Stimulated activated CD8-positive, alpha-beta memory T cell treated with anti-CD3 and anti-CD28 coated beads, Interleukin-15, amount 100 ng/mL, for 1 hour (primary cell): Measurements from ENCODE around the gene BAIAP2L2.
"Not testable (repeated sequence)": the region's sequence is repeated elsewhere in the genome, so short reads cannot be mapped to it uniquely, and the experiment has no call there.

ENCODE experiments used
- DNase-seq: peaks from one replicate; pipeline ENCODE4 v3.0.0-alpha.2; 2020; ENCODE audit warnings: low read depth

Gene BAIAP2L2, protein sequence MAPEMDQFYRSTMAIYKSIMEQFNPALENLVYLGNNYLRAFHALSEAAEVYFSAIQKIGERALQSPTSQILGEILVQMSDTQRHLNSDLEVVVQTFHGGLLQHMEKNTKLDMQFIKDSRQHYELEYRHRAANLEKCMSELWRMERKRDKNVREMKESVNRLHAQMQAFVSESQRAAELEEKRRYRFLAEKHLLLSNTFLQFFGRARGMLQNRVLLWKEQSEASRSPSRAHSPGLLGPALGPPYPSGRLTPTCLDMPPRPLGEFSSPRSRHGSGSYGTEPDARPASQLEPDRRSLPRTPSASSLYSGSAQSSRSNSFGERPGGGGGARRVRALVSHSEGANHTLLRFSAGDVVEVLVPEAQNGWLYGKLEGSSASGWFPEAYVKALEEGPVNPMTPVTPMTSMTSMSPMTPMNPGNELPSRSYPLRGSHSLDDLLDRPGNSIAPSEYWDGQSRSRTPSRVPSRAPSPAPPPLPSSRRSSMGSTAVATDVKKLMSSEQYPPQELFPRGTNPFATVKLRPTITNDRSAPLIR

DNA sequence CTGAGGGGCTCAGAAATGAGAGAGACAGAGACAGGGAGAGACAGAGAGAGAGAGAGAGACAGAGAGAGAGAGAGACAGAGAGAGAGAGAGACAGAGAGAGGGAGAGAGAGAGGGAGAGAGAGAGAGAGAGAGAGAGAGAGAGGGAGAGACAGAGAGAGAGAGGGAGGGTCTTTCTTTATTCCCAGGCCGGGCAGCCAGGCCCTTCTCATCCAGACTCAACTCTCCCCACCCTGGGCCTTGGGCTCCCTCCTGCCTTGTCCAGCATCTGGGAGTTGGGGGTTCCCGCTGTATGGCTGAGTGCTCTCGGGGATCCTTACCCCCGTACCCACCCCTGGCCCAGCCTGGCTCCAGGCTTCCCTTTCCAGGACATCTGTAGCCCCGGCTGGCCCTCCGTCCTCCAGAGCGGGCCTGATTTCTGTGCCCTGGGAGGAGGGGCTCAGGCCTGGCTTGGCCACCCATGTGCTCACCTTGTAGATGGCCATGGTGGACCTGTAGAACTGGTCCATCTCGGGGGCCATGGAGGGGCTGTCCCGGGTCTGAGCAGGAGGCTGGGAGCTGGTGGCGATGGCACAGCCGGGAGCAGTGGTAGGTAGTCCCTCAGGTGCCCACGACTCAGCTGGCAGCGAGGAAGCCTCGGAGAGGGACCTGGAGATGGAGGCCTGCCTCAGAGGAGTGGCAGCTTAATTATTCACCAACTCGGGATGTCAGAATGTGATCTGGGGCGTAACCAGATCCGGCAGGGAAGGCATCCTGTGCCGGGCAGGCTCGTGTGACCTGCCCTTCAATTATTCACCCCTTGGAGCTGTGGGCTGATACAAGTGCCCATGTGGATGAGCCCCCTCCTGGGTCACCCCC lies at the start of gene BAIAP2L2:
Gene BAIAP2L2 (minus strand): TSS at position 677 of the 855 bp plus-strand sequence. CDS start 159 bp downstream, at position 518.
- DNase-seq = no peak

GRCh38 chr22:38155703-38156102 lies 45.2 kb upstream of the BAIAP2L2 start:
- DNase-seq = no peak

DNA sequence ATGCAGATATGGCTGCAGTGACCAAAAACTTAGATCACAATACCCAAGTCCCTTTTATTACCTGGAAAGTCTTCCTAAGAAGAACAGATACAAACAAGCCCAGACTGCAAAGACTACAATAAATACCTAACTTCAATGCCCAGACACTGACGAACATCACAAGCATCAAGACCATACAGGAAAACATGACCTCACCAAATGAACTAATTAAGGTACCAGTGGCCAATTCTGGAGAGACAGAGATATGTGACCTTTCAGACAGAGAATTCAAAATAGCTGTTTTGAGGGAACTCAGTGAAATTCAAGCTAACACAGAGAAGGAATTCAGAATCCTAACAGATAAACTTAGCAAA lies 44.1 kb upstream of the BAIAP2L2 start:
- not testable (repeated sequence) for DNase-seq

GRCh38 chr22:38153821-38154562 lies 43.5 kb upstream of the BAIAP2L2 start:
- no peak for DNase-seq

GRCh38 chr22:38151126-38151500 lies 40.6 kb upstream of the BAIAP2L2 start:
- no peak for DNase-seq

DNA sequence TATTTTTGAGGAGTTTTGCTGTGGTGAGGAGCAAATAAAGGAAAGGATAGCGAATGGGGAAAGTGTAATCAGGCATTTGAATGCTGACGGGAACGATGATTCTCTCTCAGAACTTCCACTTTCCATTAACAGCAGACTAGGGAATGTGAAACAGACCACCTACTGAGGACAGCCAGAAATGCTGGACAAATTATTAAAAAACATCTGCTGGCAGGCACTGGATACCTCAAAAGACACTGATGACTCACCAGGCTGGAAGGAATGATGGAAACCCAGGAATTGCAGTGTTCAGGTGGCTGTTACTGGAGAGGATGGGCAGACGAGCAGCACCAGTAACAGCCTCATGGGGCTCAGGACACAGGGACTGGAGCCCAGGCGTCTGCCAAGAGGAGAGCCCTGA lies 37.8 kb upstream of the BAIAP2L2 start:
- no peak for DNase-seq

DNA sequence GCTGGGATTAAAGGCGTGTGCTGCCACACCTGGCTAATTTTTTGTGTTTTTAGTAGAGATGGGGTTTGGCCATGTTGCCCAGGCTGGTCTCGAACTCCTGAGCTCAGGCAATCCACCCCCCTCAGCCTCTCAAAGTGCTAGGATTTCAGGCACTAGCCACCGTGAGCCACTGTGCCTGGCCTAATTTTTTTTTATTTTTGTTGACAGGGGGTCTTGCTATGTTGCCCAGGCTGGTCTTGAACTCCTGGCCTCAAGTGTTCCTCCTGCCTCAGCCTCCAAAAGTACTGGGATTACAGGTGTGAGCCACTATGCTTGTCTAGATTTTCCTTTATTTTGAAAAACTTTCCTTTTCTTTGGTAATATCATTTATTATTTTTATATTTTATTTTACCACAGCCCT lies 35.7 kb upstream of the BAIAP2L2 start:
- DNase-seq = not testable (repeated sequence)

GRCh38 chr22:38144025-38144405 lies 33.5 kb upstream of the BAIAP2L2 start:
- DNase-seq = no peak

- no peak for DNase-seq
Measured at GRCh38 chr22:38142606-38143005, 32.1 kb upstream of the BAIAP2L2 start.

DNA sequence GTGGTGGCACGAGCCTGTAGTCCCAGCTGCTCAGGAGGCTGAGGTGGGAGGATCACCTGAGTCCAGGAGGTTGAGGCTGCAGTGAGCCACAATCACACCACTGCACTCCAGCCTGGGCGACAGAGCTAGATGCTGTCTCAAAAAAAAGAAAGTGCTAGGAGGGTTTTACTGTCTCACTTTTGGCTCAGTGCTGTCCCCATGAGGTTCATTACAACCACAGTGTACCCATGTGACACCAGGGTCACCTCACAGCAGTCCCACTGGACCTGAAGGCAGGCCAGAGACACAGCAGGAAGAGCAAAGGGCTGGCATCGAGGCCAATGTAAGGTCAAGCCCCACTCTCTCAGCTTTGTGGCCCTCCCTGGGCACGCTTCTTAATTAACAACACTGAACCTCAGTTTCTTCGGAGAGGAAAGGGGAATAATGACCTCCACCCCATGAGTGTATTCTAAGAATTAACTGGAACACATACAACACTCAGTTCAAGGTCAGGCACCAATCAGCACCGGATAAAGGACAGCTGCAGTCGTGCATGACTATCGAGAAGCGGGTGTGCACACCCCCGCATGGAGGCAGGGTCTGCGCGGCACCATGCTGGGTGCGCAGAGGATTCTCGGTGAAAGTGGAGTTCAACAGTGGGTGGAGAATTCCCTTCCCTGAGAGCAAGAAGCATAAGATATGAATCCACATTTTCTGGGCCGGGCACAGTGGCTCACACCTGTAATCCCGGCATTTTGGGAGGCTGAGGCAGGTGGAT lies 30.9 kb upstream of the BAIAP2L2 start:
- DNase-seq = no peak

DNA sequence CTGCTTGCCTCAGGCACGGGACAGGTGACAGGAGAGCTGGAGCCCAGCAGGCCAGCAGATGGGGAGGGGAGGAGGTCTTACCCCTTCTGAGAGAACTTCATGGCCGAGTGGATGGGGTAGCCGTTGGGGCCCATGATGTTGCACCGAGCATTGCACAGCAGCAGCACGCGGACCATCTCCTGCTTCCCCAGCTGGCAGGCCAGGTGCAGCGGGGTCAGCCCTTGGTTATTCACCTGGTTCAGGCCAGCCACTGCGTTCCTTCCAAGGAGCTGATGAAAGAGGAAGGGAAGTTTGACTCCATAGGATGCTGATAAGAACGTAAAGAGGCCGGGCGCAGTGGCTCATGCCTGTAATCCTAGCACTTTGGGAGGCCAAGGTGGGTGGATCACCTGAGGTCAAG lies 29.4 kb upstream of the BAIAP2L2 start:
- no peak for DNase-seq

DNA sequence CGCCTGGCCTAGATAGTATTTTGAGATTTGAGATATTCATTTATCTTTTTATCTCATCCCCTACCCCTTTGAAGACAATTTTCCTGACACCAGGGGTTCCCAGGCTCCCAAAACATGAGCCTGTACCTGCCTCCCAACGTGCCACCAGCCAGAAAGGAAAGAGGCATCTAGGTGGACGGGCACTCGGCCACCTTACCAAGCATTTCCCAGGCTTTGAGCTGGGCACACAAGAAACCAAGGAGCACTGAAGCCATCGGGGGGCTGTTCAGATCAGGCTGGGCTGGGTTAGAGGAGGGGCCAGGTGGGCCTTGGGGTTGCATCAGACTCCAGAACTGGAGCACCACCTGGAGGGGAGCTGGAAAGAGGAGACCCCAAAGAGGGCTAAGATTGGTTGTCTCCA lies 28.5 kb upstream of the BAIAP2L2 start:
- no peak for DNase-seq

DNA sequence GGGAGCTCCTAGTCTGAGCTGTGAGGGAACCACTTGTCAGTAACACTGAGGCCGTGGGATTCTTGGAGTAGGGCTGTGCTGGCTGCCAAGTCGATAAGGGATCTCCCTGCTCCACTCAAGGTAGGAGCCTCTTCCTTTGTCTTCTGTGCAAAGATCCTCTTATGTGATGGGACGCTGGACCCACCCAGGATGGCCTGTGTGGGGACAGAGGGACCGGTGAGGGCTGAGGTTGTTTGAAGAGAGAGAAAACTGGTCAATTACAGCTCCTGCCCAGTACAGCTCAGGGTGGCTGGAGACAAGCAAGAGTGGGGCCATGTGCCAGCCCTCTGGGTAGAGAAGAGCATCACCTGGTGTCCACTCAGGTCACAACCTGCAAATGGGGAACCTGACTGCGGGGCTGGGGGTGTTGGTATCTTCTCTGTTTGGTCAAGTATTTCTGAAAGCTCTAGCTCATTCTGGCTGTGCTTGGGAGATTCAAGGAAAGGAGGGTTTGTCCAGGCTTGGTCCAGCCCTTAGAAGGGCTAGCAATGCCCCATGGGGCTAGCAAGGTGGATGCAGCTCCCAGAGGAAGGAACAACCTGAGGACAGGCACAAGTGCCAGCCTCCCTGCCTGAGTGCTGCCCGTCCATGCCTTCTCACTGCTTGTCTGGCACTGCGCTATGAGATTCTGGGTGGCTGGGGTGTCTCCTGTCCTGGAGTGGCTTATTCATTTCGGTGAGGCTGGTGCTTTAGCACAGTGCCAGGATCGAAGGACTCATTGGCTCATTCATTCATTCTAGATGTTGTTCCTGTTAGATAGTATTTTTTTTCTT lies 27.6 kb upstream of the BAIAP2L2 start:
- no peak for DNase-seq

GRCh38 chr22:38136607-38137006 lies 26.1 kb upstream of the BAIAP2L2 start:
- DNase-seq = no peak

GRCh38 chr22:38135133-38135706 lies 24.7 kb upstream of the BAIAP2L2 start:
- DNase-seq = no peak

- DNase-seq = no peak
Measured at GRCh38 chr22:38133331-38133730, 22.8 kb upstream of the BAIAP2L2 start.

DNA sequence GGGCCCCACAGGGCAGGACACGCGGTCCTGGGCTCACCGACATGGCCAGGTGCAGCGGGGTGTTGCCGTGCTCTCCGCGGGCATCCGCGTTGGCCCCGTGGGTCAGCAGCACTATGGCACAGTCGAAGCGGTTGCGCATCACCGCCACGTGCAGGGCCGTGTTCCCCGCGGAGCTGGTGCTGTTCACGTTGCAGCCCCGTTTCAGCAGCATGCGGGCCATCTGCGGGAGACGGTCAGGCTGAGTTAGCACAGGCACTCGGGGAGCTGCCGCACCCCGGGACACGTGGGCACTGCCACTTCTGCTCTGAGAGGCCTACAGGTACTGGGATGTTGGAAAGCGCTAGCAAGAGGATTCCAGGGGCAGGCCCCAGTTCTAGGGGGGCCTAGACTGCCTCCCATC lies 22.3 kb upstream of the BAIAP2L2 start:
- no peak for DNase-seq

- DNase-seq = no peak
Measured at GRCh38 chr22:38132136-38132535, 21.7 kb upstream of the BAIAP2L2 start.

- no peak for DNase-seq
Measured at GRCh38 chr22:38131399-38131798, 20.9 kb upstream of the BAIAP2L2 start.

DNA sequence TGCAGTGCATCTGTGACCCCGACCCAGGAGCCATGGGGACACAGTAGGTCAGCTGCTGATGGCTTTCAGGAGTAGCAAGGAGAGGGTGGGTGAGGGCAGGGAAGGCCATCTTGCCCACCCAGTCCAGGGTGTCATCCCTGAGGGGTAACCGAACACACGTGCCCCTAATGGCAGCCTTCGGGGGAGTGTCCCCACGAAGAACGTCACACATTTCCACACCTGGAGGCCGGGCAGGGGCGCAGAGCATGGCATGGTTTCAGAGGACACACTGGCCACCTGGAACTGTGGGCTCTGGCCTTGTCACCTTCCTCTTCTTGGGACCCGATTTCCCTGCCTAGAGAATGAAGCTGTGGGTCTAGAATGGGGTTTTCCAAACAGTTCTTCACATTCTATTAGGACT lies 19.4 kb upstream of the BAIAP2L2 start:
- DNase-seq = no peak
